Liver (tissue), 9 donors: ENCODE results near the gene FGF14. TPM values are rescaled to one million over a fixed set of nuclear protein-coding genes. Genes with fewer than 3 reads are reported as not detected.
"Not testable (repeated sequence)": the region's sequence is repeated elsewhere in the genome, so short reads cannot be mapped to it uniquely, and the experiment has no call there.

Experiments
- DNase-seq: peaks from one replicate; pipeline ENCODE4 v3.0.0-alpha.2; 2017; ENCODE audit warnings: low spot score
- H3K27ac ChIP-seq, 2 donors: one replicate each; pipeline ENCODE4 v1.7.0; 2013; ENCODE audit warnings: inconsistent platforms in 2 of 2, low read length in 2 of 2, control low read depth in 1 of 2, low read depth in 1 of 2, mild to moderate bottlenecking in 1 of 2
- H3K27me3 ChIP-seq, 4 donors: one replicate each; pipeline versions ENCODE4 v1.6.1 to v1.7.0; 2013; ENCODE audit warnings: low read length in 3 of 4, inconsistent platforms in 1 of 4, mild to moderate bottlenecking in 1 of 4, moderate library complexity in 1 of 4; ENCODE audit not compliant: control insufficient read depth in 4 of 4, insufficient read depth in 4 of 4
- H3K36me3 ChIP-seq, 4 donors: one replicate each; pipeline versions ENCODE4 v1.6.1 to v1.7.0; 2013; ENCODE audit warnings: low read length in 3 of 4, mild to moderate bottlenecking in 3 of 4, low read depth in 1 of 4, moderate library complexity in 1 of 4; ENCODE audit not compliant: control insufficient read depth in 4 of 4, insufficient read depth in 3 of 4
- H3K4me1 ChIP-seq, 4 donors: one replicate each; pipeline versions ENCODE4 v1.6.1 to v1.7.0; 2013; ENCODE audit warnings: low read length in 3 of 4, mild to moderate bottlenecking in 3 of 4, moderate library complexity in 1 of 4; ENCODE audit not compliant: control insufficient read depth in 4 of 4, insufficient read depth in 4 of 4
- H3K4me3 ChIP-seq, 3 donors: one replicate each; pipeline versions ENCODE4 v1.6.1 to v1.7.0; 2013; ENCODE audit warnings: low read length in 3 of 3, control low read depth in 1 of 3, low read depth in 1 of 3, mild to moderate bottlenecking in 1 of 3
- H3K9ac ChIP-seq, 2 donors: one replicate each; pipeline ENCODE4 v1.7.0; 2013; ENCODE audit warnings: low read length in 2 of 2, mild to moderate bottlenecking in 2 of 2, moderate library complexity in 2 of 2, control low read depth in 1 of 2, low read depth in 1 of 2
- H3K9me3 ChIP-seq, 4 donors: one replicate each; pipeline versions ENCODE4 v1.6.1 to v1.7.0; 2013; ENCODE audit warnings: low read length in 3 of 4; ENCODE audit not compliant: control insufficient read depth in 4 of 4
- EGR1 ChIP-seq, 2 donors: IDR thresholded peaks; 2 replicates each; pipeline ENCODE4 v1.6.1; 2016 to 2018; ENCODE audit warnings: antibody characterized with exemption in 2 of 2, low read depth in 2 of 2
- FOXA1 ChIP-seq: IDR thresholded peaks from 2 replicates; pipeline ENCODE4 v1.6.1; 2016; ENCODE audit warnings: antibody characterized with exemption
- FOXA2 ChIP-seq: IDR thresholded peaks from 2 replicates; pipeline ENCODE4 v1.6.1; 2016; ENCODE audit warnings: antibody characterized with exemption
- GABPA ChIP-seq, 2 donors: IDR thresholded peaks in 1 of 2; conservative IDR thresholded peaks in 1 of 2; 2 replicates each; pipeline ENCODE4 v1.6.1; 2016; ENCODE audit warnings: antibody characterized with exemption in 2 of 2, mild to moderate bottlenecking in 1 of 2, moderate library complexity in 1 of 2
- HNF4A ChIP-seq, 2 donors: conservative IDR thresholded peaks; 2 replicates each; pipeline ENCODE4 v1.6.1; 2016; ENCODE audit warnings: antibody characterized with exemption in 2 of 2, mild to moderate bottlenecking in 2 of 2
- RAD21 ChIP-seq, 2 donors: IDR thresholded peaks; 2 replicates each; pipeline ENCODE4 v1.6.1; 2016; ENCODE audit warnings: antibody characterized with exemption in 2 of 2, mild to moderate bottlenecking in 2 of 2
- RXRA ChIP-seq, 2 donors: IDR thresholded peaks; 2 replicates each; pipeline ENCODE4 v1.6.1; 2017 to 2018; ENCODE audit warnings: antibody characterized with exemption in 2 of 2, mild to moderate bottlenecking in 1 of 2
- SP1 ChIP-seq: IDR thresholded peaks from 2 replicates; pipeline ENCODE4 v1.6.1; 2018; ENCODE audit warnings: antibody characterized with exemption, mild to moderate bottlenecking
- TAF1 ChIP-seq: conservative IDR thresholded peaks from 2 replicates; pipeline ENCODE4 v1.6.1; 2016; ENCODE audit warnings: antibody characterized with exemption, mild to moderate bottlenecking
- YY1 ChIP-seq: IDR thresholded peaks from 2 replicates; pipeline ENCODE4 v1.6.1; 2016; ENCODE audit warnings: antibody characterized with exemption, mild to moderate bottlenecking
- WGBS: extraction: QIAGEN DNeasy Blood & Tissue Kit; methylation state at CpG from one replicate; pipeline ENCODE4 v1.1.7; 2013; 5-methylcytosine and 5-hydroxymethylcytosine counted together
- polyA plus RNA-seq, 2 donors: library from polyadenylated mRNA; stranded (reverse) in 1 of 2; unstranded in 1 of 2; fragments of 200-250 nt in 1 of 2; fragments of >200 nt in 1 of 2; fragmentation: Nextera tagmentation in 1 of 2; extraction: Ambion mirVana in 1 of 2; gene quantifications; one replicate each; pipeline versions ENCODE4 v1.2.1 to v1.2.3, GENCODE V29; 2013 to 2015
- total RNA-seq, 2 donors: library from RNA; depleted of rRNA; stranded (reverse); fragments of >200 nt; gene quantifications; one replicate each; pipeline ENCODE4 v1.2.3, GENCODE V29; 2014
- TF ChIP-seq, protein P1 (sequence below): IDR thresholded peaks from 2 replicates; pipeline ENCODE4 v1.6.1; 2016; ENCODE audit warnings: antibody characterized with exemption, mild to moderate bottlenecking
- TF ChIP-seq, protein P2 (sequence below): fragments of 150-350 bp; IDR thresholded peaks from 2 replicates; pipeline ENCODE4 v1.5.1; 2017; ENCODE audit warnings: improper control_type of control experiment, low read depth, low read length; ENCODE audit not compliant: missing input control
- donor health status: healthy.
- donor health status: healthy.
- donor health status: healthy.
- donor health status: healthy.
- donor health status: healthy.

Gene FGF14
- total and polyA plus RNA-seq, 4 donors = 0.05 to 3.3 (median 1.0) TPM

DNA sequence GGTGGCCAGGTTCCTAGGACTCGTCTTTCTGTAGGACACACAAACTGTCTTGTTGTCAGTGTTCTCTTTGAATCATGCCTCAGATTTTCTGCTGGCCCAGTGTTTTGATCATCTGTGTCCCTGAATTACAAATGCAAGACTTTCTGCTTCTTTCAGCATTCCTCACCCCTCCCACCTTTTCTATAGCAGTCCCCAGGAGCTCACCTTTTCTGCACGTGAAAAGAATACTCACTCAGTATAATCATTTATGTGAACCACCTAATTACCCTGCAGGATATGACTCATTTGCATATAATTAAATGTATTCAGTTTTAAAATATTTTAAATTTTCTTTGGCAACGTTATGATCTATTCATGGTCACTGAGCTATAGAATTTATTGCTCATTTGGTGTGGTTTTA, 560.1 kb downstream of the FGF14 start:
- H3K9ac ChIP-seq = no peak overlapping the region
- H3K27ac ChIP-seq = no peak overlapping the region
- peaks cover 0 to 3% (median 0%) of the 10 kb centered on the region in 4 donors for H3K4me1 ChIP-seq
- H3K27me3 ChIP-seq = peaks cover 0 to 13% (median 0%) of the 10 kb centered on the region in 4 donors
- H3K4me3 ChIP-seq = no peak overlapping the region
- no peak for TF ChIP-seq SP1
- TF ChIP-seq, protein P1, sequence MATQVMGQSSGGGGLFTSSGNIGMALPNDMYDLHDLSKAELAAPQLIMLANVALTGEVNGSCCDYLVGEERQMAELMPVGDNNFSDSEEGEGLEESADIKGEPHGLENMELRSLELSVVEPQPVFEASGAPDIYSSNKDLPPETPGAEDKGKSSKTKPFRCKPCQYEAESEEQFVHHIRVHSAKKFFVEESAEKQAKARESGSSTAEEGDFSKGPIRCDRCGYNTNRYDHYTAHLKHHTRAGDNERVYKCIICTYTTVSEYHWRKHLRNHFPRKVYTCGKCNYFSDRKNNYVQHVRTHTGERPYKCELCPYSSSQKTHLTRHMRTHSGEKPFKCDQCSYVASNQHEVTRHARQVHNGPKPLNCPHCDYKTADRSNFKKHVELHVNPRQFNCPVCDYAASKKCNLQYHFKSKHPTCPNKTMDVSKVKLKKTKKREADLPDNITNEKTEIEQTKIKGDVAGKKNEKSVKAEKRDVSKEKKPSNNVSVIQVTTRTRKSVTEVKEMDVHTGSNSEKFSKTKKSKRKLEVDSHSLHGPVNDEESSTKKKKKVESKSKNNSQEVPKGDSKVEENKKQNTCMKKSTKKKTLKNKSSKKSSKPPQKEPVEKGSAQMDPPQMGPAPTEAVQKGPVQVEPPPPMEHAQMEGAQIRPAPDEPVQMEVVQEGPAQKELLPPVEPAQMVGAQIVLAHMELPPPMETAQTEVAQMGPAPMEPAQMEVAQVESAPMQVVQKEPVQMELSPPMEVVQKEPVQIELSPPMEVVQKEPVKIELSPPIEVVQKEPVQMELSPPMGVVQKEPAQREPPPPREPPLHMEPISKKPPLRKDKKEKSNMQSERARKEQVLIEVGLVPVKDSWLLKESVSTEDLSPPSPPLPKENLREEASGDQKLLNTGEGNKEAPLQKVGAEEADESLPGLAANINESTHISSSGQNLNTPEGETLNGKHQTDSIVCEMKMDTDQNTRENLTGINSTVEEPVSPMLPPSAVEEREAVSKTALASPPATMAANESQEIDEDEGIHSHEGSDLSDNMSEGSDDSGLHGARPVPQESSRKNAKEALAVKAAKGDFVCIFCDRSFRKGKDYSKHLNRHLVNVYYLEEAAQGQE = no peak
- TF ChIP-seq, protein P2, sequence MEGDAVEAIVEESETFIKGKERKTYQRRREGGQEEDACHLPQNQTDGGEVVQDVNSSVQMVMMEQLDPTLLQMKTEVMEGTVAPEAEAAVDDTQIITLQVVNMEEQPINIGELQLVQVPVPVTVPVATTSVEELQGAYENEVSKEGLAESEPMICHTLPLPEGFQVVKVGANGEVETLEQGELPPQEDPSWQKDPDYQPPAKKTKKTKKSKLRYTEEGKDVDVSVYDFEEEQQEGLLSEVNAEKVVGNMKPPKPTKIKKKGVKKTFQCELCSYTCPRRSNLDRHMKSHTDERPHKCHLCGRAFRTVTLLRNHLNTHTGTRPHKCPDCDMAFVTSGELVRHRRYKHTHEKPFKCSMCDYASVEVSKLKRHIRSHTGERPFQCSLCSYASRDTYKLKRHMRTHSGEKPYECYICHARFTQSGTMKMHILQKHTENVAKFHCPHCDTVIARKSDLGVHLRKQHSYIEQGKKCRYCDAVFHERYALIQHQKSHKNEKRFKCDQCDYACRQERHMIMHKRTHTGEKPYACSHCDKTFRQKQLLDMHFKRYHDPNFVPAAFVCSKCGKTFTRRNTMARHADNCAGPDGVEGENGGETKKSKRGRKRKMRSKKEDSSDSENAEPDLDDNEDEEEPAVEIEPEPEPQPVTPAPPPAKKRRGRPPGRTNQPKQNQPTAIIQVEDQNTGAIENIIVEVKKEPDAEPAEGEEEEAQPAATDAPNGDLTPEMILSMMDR = no peak
- TF ChIP-seq FOXA2 = no peak
- no peak for TF ChIP-seq GABPA (IDR thresholded peaks at IDR 0.05 in 1 of 2, conservative IDR thresholded peaks at IDR 0.05 in 1 of 2)
- TF ChIP-seq HNF4A (conservative IDR thresholded peaks at IDR 0.05) = no peak
- no peak for TF ChIP-seq YY1
- TF ChIP-seq TAF1 = no peak
- TF ChIP-seq RXRA (IDR thresholded peaks at IDR 0.05) = no peak
- no peak for DNase-seq
- H3K9me3 ChIP-seq = no peaks in the 10 kb centered on the region
- no peaks in the 10 kb centered on the region for H3K36me3 ChIP-seq
- 26% methylated on average over 3 of the region's 3 CpGs for WGBS

DNA sequence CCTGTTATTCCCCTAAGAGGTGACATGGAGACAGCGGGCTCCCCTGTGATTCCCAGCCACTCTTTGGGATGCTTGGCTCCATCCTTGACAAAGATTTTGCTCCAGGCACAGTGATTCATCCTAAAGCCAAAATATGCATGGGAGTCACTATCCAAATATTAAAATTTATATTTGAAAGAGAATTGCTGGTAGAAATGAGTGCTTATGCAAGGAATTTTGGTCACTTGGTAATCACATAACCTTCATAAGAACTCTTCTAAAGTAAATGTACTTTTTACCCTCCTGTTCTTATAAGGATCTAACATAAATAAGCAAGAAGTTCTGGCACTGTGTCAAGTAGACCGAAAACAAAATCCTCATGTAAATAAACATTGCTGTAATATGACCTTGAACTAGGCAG, 563.5 kb downstream of the FGF14 start:
- 55% methylated on average over 2 of the region's 2 CpGs for WGBS
- Histone ChIP-seq H3K4me1 (peaks cover 0 to 3% (median 0%) of the 10 kb centered on the region in 4 donors), H3K9ac (no peak overlapping the region), H3K4me3 (no peak overlapping the region), H3K27me3 (peaks cover 0 to 4% (median 0%) of the 10 kb centered on the region in 4 donors), H3K27ac (no peak overlapping the region), H3K9me3 (no peaks in the 10 kb centered on the region), H3K36me3 (no peaks in the 10 kb centered on the region)
- no peak for TF ChIP-seq YY1
- no peak for TF ChIP-seq EGR1 (IDR thresholded peaks at IDR 0.05; ENCODE audit: low read depth in 2 of 2)
- TF ChIP-seq FOXA1 = no peak
- TF ChIP-seq TAF1 = no peak
- TF ChIP-seq RAD21 (IDR thresholded peaks at IDR 0.05) = no peak
- no peak for DNase-seq

DNA sequence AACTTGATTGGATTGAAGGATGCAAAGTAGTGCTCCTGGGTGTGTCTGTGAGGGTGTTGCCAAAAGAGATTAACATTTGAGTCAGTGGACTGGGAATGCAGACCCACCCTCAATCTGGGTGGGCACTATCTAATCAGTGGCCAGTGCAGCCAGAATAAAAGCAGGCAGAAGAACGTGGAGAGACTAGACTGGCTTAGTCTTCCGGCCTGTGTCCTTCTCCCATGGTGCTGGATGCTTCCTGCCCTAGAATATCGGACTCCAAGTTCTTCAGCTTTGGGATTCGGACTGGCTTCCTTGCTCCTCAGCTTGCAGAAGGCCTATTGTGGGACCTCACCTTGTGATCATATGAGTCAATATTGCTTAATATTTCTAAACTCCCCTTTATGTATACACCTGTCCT, 564.1 kb downstream of the FGF14 start:
- not testable (repeated sequence) for H3K9me3 ChIP-seq, H3K4me3 ChIP-seq, H3K36me3 ChIP-seq, H3K4me1 ChIP-seq, H3K27me3 ChIP-seq, DNase-seq, H3K27ac ChIP-seq, H3K9ac ChIP-seq
- WGBS = 57% methylated on average over 4 of the region's 4 CpGs
